Jurkat, Clone E6-1 (cell line): ENCODE results near the gene MIAT.

ENCODE experiments used
- DNase-seq: peaks from one replicate; pipeline ENCODE4 v3.0.0-alpha.2; 2011; ENCODE audit warnings: low read depth, low spot score
- H3K4me3 ChIP-seq: 2 replicates; pipeline ENCODE4 v1.5.1; 2011; ENCODE audit warnings: mild to moderate bottlenecking, low read length, control low read depth, moderate library complexity

MIAT gene

DNA sequence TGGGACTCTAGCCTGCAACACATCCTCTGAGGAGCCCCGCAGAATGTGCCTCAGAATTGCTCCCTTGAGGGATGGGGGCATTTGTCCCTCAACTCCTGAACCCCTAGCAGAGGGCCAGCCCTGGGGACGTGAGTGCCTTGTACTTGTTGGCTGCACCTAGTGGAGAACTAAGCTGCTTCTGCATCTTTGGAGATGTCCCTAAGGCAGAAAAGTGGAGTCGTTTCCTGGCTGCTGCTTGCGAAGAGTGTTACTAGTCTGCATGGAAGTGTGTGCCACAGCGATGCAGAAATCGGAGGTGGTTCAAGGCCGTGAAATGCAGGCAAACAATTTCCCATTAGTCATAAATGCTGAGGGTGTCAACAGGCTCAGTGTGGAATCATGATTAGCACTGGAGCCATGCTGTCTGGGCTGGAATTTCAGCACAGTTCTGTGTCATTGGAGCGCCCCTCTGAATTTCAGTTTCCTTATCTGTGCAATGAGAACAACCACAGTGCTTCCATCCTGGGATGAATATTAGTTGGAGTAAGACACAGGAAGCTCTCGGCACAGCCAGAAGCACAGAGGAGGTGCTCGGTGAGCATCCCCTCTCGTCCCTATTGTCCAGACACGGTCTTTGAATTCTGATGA lies 56.5 kb downstream of the MIAT start:
- no peak for DNase-seq
- H3K4me3 ChIP-seq, result no peak overlapping the region

DNA sequence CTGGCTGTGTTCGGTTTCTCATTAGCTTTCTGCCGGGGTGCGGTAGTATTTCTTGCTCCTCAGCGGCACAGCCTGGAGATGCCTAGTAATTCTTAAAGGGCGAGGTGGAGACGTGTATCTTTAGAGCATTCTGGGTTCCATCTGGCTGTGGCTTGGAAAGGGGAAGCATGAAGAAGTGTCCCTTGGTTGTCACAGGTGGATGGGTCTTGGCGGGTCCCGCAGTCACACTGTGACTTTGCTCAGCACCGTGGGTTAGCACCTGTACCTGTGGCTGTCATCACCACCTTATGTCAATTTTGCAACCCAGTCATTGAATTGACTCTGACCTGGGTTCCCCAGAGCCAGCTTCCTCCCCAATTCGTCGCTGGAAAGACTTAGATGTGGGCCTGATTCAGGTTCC lies 57.6 kb downstream of the MIAT start:
- DNase-seq, result no peak

DNA sequence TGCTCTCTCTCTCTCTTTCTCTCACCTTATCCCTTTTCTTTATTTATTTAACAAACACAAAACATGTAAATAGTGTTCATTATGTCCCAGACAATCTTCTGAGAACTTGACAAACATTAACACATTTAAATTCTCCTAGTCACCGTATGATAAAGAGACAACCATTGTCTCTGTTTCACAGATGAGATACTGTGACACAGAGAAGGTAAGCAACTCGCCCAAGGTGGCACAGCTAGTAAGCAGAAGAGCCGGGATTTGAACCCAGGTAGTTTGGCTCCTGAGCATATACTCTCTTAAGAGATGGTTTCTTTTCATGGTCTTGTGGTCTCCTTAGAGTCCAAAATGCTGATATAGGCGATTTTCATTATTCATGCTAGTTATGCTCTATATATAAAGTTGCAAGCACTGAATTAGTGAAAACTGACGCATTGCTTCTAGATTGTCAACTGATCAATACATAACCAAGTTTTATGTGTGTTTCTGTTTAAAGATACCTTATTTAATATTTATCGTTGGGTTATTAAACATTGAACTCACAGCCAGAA lies 58.1 kb downstream of the MIAT start:
- no peak overlapping the region for H3K4me3 ChIP-seq
- DNase-seq, result no peak

More for the DNA sequence above, 57.6 kb downstream of the MIAT start:
- no peak overlapping the region for H3K4me3 ChIP-seq

DNA sequence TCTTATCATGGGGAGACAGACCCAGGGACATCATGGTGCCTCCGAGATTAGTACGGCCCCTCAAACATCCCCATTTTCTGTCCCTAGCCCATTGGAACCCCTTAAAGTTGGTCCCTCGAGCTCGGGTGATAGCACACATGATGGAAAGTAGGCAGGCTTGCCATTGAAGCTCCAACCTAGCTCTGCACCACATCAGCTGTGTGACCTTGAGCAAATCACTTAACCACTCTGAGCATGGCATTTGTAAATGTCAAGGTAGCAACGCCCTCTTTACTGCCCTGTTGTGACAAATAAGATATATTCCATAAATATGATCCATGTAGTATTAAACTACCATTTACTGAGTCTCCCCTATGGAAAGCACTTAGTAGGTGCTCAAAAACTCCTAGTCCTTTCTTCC lies 61.1 kb downstream of the MIAT start:
- H3K4me3 ChIP-seq, result no peak overlapping the region
- no peak for DNase-seq

DNA sequence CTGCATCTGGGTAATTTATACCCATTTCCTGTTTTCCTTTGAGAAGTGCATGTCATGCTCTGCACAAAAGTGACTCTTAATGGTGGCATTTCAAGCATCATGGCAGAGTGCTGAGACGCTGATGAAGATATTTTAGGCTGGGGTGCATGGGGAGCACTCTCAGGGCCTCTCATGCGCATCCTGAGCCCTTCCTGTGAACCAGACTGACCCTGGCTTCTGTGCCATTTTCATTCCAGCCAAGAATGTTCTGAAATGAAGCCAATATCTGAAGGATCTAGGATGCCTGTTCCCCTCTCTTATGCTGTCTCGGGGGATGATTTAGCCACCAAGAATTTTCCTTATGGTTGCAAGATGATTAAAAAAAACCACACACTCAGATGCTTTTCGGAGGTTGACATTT lies 61.5 kb downstream of the MIAT start:
- no peak for DNase-seq
- no peak overlapping the region for H3K4me3 ChIP-seq

DNA sequence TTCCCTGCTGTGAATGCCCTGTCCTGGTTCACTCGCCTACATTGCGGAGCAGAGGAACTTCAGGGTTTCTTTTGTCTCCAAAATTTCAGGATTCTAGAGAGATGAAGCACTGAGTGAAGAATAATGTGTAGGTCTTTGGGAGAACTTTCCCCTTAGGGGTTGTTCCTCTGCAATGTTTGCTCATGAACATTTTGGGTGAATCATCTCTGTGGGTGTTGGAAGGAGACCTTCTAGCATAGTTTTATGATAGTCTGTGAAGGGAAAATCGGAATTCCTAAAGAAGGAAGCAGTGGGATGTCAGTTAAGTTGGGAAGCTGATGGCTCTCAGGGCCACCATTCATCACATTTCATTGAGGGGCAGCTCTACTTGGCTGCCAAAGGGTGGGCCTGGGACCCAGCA lies 64.8 kb downstream of the MIAT start:
- DNase-seq, result no peak

DNA sequence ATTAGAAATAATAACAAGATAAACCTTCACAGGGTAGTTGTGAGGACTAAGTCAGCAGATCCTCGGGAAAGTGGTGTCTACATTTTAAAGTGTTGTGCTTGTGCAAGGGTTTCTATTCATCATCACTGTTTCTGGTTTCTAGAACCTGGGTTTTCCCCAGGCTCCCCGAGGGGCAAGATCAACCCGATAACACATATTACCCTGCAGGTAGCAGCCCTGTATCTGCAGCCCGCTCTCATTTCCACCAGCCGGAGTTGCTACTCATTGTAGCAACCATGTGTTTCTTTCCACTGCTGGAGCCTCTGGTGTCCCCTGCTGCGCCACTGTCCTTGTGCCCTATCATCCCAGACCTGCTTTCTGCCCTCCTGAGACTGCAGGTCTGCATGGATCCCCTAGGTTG lies 67.0 kb downstream of the MIAT start:
- DNase-seq, result no peak
- no peak overlapping the region for H3K4me3 ChIP-seq

More for the DNA sequence above, 64.8 kb downstream of the MIAT start:
- H3K4me3 ChIP-seq, result no peak overlapping the region

DNA sequence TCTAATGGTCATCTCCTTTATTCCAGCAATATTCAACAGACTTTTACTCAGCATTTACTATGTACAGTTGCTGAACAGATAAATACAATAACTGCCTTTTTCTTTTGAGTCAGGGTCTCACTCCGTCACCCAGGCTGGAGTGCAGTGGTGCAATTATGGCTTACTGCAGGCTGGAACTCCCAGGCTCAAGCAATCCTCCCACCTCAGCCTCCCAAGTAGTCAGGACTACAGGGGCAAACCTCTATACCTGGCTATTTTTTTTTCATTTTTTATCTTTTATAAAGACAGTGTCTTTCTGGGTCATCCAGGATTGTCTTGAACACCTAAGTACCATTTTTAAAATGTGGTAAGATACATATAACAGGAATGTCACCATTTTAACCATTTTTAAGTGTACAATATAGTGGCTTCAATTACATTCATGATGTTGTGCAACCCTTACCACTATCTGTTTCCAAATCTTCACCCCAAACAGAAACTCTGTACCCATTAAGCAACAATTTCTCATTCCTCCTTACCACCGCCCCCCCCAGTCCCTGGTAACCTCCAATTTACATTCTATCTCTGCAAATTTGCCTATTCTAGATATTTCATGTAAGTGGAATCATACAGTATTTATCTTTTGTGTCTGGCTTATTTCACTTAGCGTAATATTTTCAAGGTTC lies 67.8 kb downstream of the MIAT start:
- no peak overlapping the region for H3K4me3 ChIP-seq
- no peak for DNase-seq
